Lower leg skin (tissue), 3 donors: Measurements from ENCODE around the gene NSD1.

Source experiments
- CTCF ChIP-seq, 3 donors: fragments of 450-650 bp; IDR thresholded peaks; one replicate each; pipeline ENCODE4 v1.5.1; 2016; ENCODE audit warnings: antibody characterized with exemption in 3 of 3, mild to moderate bottlenecking in 3 of 3, moderate library complexity in 2 of 3
- POLR2A ChIP-seq, 2 donors: fragments of 450-650 bp; IDR thresholded peaks; one replicate each; pipeline ENCODE4 v1.6.1; 2016 to 2017; ENCODE audit warnings: antibody characterized with exemption in 2 of 2, mild to moderate bottlenecking in 1 of 2, moderate library complexity in 1 of 2

GRCh38 chr5:177096162-177097015, 37.2 kb upstream of the NSD1 start:
- TF ChIP-seq CTCF (IDR thresholded peaks at IDR 0.05) (no peak), POLR2A (IDR thresholded peaks at IDR 0.05) (no peak)
